Activated CD4-positive, alpha-beta T cell treated with anti-CD3 and anti-CD28 coated beads, Interleukin-2, amount 50 U/mL, for 24 hours (primary cell): Measurements from ENCODE around the gene NDFIP2.
"Not testable (repeated sequence)": the region's sequence is repeated elsewhere in the genome, so short reads cannot be mapped to it uniquely, and the experiment has no call there.

Source experiments
- DNase-seq, 2 donors: peaks; one replicate each; pipeline ENCODE4 v3.0.0-alpha.2; 2020; ENCODE audit warnings: low read depth in 1 of 2, low spot score in 1 of 2

The NDFIP2 gene

DNA sequence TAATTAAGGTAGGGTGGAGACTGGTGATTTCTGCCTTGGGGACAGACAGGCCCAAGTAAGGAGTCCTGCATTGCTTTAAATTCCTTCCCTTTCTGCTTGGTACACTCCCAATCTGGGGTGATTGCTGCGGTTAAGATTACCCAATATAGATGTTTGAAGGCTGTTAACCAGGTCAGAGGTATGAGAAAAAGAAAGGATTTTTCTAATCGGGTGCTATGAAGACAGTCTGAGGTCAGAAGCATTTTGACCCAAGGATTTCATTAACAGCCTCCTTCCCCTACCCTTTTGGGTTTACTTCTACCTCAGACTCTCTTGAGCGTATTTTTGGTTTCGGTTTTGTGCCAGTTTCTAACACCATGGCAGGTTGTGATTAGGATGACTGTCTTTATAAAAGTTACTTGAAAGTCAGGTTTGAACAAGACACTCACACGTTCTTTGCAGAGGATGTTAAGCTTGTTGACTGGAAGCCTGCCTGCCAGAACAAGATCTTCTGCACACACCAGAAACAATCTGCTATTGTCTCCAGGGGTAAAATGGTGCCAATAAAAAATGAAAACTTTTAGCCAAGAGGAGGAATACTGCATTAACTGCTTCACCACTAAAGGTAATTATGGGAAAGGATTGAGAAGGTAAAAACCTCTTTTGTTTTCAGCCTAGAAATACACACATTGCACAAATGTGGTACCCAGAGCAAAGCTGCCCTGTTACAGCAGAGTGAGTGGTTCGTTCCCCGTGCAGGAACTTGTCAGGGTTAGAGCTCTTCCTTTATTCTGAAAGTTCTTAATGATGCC, 108.8 kb downstream of the NDFIP2 start:
- no peak for DNase-seq

DNA sequence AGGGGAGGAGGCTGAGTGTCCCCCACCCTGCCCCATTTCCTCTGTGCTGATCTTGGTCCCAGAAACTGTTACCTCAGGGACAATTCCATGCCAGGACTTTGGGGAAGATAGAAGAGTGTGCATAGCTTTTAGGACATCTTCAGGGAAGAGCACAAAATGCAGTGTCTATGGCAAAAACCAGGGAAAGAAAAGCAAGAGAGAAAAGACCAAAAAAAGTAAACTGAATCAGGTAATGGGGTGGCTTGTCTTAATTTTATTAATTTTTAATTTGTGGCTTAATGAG, 109.4 kb downstream of the NDFIP2 start:
- DNase-seq = no peak

DNA sequence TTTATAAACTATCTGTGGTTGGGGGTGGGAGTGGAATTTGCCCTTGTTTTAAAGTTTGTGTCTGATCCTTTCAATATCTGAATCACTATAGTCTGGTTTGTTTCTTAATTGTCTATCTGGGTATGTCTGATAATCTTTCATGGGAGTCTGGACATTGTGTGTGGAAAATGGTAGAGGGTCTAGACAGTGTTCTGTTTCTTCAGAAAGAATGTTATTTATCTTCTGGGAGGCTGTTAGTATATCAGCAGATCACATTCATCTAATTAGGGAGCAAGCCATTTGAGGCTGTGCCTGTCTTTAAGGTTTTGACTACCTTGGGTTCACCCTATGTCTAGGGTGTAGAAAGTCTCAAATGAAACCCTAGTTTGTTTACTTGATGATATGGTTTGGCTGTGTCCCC, 110.5 kb downstream of the NDFIP2 start:
- DNase-seq = no peak

DNA sequence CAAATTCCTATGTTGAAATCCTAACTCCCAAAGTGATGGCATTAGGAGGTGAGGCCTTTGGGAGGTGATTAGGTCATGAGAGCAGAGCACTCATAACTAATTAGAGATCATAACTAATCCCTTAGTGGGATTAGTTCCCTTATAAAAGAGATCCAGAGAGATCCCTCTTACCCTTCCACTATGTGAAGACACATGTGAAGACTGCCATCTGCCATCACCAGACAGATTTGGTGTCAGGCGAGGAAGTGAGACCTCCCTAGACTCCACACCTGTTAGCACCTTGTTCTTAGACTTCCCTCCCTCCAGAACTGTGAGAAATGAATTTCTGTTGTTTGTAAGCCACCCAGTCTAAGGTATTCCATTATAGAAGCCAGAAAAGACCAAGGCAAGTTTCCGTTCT, 112.2 kb downstream of the NDFIP2 start:
- no peak for DNase-seq

DNA sequence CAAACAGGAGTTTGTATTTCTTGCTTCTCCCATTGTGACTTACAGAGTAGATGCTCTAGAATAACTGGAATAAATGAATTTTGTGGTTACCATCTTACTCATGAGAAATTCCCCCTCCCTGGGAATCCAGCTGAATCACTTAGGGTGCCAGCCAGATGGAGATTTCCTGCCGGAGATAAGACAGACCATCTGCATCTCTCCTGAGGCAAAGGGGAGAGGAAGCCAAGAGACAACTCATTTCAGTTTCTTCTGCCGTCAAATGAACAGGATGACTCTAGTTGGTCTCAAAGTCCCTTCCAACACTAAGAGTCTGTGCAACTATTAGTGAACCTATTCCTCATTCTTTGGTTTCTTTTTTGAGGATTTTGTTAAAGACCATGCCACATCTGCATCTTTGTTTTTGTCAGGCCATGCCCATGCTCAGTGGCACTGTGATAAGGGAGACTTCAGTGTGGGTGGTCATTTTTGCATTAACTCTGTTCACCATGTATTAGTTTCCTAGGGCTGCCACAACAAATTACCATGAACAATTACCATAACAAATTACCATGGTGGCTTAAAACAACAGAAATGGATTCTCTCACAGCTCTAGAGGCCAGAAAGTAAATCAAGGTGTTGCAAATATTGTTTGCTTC, 112.8 kb downstream of the NDFIP2 start:
- DNase-seq = no peak

DNA sequence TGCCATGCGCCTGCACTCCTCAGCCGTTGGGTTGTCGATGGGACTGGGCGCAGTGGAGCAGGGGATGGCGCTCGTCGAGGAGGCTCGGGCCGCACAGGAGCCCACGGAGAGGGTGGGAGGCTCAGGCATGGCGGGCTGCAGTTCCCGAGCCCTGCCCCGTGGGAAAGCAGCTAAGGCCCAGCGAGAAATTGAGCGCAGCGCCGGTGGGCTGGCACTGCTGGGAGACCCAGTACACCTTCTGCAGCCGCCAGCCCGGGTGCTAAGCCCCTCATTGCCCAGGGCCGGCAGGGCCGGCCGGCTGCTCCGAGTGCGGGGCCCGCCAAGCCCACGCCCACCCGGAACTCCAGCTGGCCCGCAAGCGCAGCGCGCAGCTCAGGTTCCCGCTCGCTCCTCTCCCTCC, 119.2 kb downstream of the NDFIP2 start:
- not testable (repeated sequence) for DNase-seq

DNA sequence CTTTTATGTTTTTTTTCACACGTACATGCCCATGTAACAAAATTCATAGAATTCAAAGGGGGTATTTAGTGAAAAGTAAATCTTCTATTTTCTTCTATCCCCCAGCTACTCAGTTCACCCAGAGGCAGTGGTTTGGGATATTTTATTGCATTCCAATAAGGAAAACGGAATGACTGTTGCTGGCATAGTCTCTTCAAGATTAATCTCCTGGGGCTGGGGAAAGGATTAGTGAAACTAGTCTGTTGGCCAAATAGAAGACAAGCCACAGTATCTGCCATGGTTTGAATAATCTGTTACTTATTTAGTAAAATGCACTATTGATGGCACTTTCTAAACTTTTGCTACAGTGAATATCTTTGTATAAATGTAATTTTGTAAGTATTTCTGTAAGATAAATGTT, 122.0 kb downstream of the NDFIP2 start:
- no peak for DNase-seq

DNA sequence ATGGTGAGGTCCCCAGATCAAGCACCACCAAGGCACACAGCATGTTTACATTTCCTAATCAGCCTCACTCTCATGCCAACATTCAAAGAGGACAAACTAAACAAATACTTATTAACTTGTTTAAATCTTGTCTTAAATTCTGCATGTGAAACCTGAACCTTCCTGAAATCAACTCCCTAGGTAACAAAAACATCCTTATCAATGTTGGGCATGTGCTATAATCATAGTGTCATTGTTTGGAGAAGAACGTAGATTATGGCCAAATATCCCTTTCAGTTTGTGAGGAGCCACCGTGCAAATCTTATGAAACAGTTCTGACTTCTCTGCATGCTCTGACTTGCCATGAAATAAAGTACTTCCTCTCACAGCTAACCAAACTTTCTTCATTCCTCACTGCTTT, 123.8 kb downstream of the NDFIP2 start:
- no peak for DNase-seq
